ENCODE data around the gene FAM83C. TPM values are rescaled to one million over a fixed set of nuclear protein-coding genes. Genes with fewer than 3 reads are reported as not detected.

Gene FAM83C
- total and polyA plus RNA-seq, 10 of the 15 experiments (the other 5 are each of a cell fraction or from before 2014, with no cell fraction given): not detected

GRCh38 chr20:35333606-35334005 is 41.4 kb upstream of the FAM83C start:
- Histone ChIP-seq H3K9me3 (replicated peaks; ENCODE audit: control insufficient read depth, insufficient read depth, low read length) (no peaks in the 10 kb centered on the region), H3K4me1 (ENCODE audit: control insufficient read depth, insufficient read depth, low read length) (no peaks in the 10 kb centered on the region), H2AFZ (ENCODE audit: control insufficient read depth, low read depth, low read length) (no peak overlapping the region), H3K4me2 (ENCODE audit: control insufficient read depth, insufficient read depth) (no peak overlapping the region), H3K27me3 (replicated peaks in 1 of 2; ENCODE audit: control insufficient read depth in 2 of 2, insufficient read depth in 2 of 2, low read length in 1 of 2) (no peaks in the 10 kb centered on the region), H3K79me2 (ENCODE audit: control insufficient read depth, insufficient read depth, low read length) (no peaks in the 10 kb centered on the region), H3K36me3 (ENCODE audit: control insufficient read depth in 2 of 2, insufficient read depth in 2 of 2, low read length in 1 of 2) (peaks cover 0 to 4% of the 10 kb centered on the region in 2 experiments; a peak in 2 of 4 replicates), H4K20me1 (ENCODE audit: control insufficient read depth, insufficient read depth) (no peaks in the 10 kb centered on the region), H3K9ac (ENCODE audit: control insufficient read depth, insufficient read depth, low read length) (no peak overlapping the region), H3K4me3 (no peak overlapping the region), H3K27ac (ENCODE audit: control insufficient read depth, insufficient read depth) (no peak overlapping the region)
- intact Hi-C loops (cut with micrococcal nuclease; ENCODE audit: unreplicated experiment) (no loop called here), in situ Hi-C loops (cut with MboI) (no loop called here)
- ATAC-seq (no peak), FAIRE-seq (no peak), DNase-seq (ENCODE audit: low read depth, low spot score) (no peak)
- CTCF ChIA-PET: interaction anchor here (0.6 to 1.7 kb wide), 4 partner anchors 25 to 470 kb away, joined by 3 to 7 read pairs (median 4); no protein-coding TSS in a partner anchor
- WGBS (ENCODE audit: insufficient coverage, insufficient replicate concordance, low lambda C conversion rate, missing lambda C conversion rate): 72% methylated on average over 4 of the region's 4 CpGs
- no TSS peak for BruUV-seq (replicated peaks)
- POLR2A ChIA-PET: interaction anchor here (1.5 kb wide), 1 partner anchor 12 kb away, joined by 3 read pairs; no protein-coding TSS in a partner anchor
- RAD21 ChIA-PET (ENCODE audit: unreplicated experiment): no interaction called here
- SMC1A ChIA-PET (ENCODE audit: uncharacterized antibody, unreplicated experiment): interaction anchor here (1.5 kb wide), 1 partner anchor 19 kb away, joined by 3 read pairs; no protein-coding TSS in a partner anchor
- TF ChIP-seq NBN (IDR thresholded peaks at IDR 0.05): no peak
- TF ChIP-seq CEBPB (IDR thresholded peaks at IDR 0.05; ENCODE audit: borderline replicate concordance in 1 of 2, low read depth in 2 of 2, low read length in 2 of 2): no peak
- no peak for TF ChIP-seq ZBTB40 (IDR thresholded peaks at IDR 0.05; ENCODE audit: borderline replicate concordance)
- no peak for TF ChIP-seq DPF2 (IDR thresholded peaks at IDR 0.05)
- no peak for TF ChIP-seq HDGF (IDR thresholded peaks at IDR 0.05)
- no peak for TF ChIP-seq SMARCA5 (IDR thresholded peaks at IDR 0.05)
- TF ChIP-seq KLF5 (IDR thresholded peaks at IDR 0.05; ENCODE audit: partially characterized antibody): no peak
- TF ChIP-seq STAT1 (conservative IDR thresholded peaks at IDR 0.05): no peak
- no peak for TF ChIP-seq FOXK2 (IDR thresholded peaks at IDR 0.05)
- TF ChIP-seq NR2C1 (IDR thresholded peaks at IDR 0.05): no peak
- no peak for TF ChIP-seq BCLAF1 (IDR thresholded peaks at IDR 0.05)
- no peak for TF ChIP-seq CHD1 (IDR thresholded peaks at IDR 0.05; ENCODE audit: low read depth, low read length)
- no peak for TF ChIP-seq NFIC (IDR thresholded peaks at IDR 0.05; ENCODE audit: low read depth, low read length)
- TF ChIP-seq CEBPZ (IDR thresholded peaks at IDR 0.05; ENCODE audit: low read depth, low read length): no peak
- TF ChIP-seq SUZ12 (IDR thresholded peaks at IDR 0.05; ENCODE audit: unreplicated experiment): no peak
- no peak for TF ChIP-seq CBX3 (IDR thresholded peaks at IDR 0.05; ENCODE audit: borderline replicate concordance, low read depth)
